RPMI8226 (cell line): Measurements from ENCODE around the gene MYH6.
A peak's percentile ranks its signal among the peaks of the same experiment; 100 is the strongest.
"Not testable (repeated sequence)": the region's sequence is repeated elsewhere in the genome, so short reads cannot be mapped to it uniquely, and the experiment has no call there.

ENCODE experiments used
- DNase-seq: peaks from one replicate; pipeline ENCODE4 v3.0.0-alpha.2; 2015

The MYH6 gene

GRCh38 chr14:23389396-23389795, 18.7 kb downstream of the MYH6 start:
- no peak for DNase-seq

- no peak for DNase-seq
Measured at GRCh38 chr14:23388996-23389395, 19.1 kb downstream of the MYH6 start.

- no peak for DNase-seq
Measured at GRCh38 chr14:23387916-23388882, 19.9 kb downstream of the MYH6 start.

- no peak for DNase-seq
Measured at GRCh38 chr14:23386999-23387398, 21.1 kb downstream of the MYH6 start.

- not testable (repeated sequence) for DNase-seq
Measured at GRCh38 chr14:23386266-23386657, 21.8 kb downstream of the MYH6 start.

- DNase-seq = peak; percentile 20
Measured at GRCh38 chr14:23385642-23386265, 22.3 kb downstream of the MYH6 start.

- no peak for DNase-seq
Measured at GRCh38 chr14:23385244-23385641, 22.8 kb downstream of the MYH6 start.

GRCh38 chr14:23384364-23385080, 23.6 kb downstream of the MYH6 start:
- no peak for DNase-seq

- no peak for DNase-seq
Measured at GRCh38 chr14:23382731-23383440, 25.2 kb downstream of the MYH6 start.

- no peak for DNase-seq
Measured at GRCh38 chr14:23382276-23382675, 25.8 kb downstream of the MYH6 start.

- no peak for DNase-seq
Measured at GRCh38 chr14:23381871-23382270, 26.2 kb downstream of the MYH6 start.

- DNase-seq = no peak
Measured at GRCh38 chr14:23380976-23381375, 27.1 kb downstream of the MYH6 start.

- no peak for DNase-seq
Measured at GRCh38 chr14:23380197-23380914, 27.7 kb downstream of the MYH6 start.

- peak; percentile 69 for DNase-seq
Measured at GRCh38 chr14:23379366-23380196, 28.5 kb downstream of the MYH6 start.

- no peak for DNase-seq
Measured at GRCh38 chr14:23378612-23379220, 29.4 kb downstream of the MYH6 start.

GRCh38 chr14:23377573-23378563, 30.2 kb downstream of the MYH6 start:
- DNase-seq = no peak

GRCh38 chr14:23377198-23377550, 30.9 kb downstream of the MYH6 start:
- no peak for DNase-seq

- no peak for DNase-seq
Measured at GRCh38 chr14:23376482-23377197, 31.4 kb downstream of the MYH6 start, which contains the start of gene CMTM5. TSS of gene CMTM5 (plus strand) at chr14:23377046. CDS start at chr14:23377252, 206 bp downstream.
